GM06990 (cell line): ENCODE results near the gene ZNF202.

ENCODE experiments used
- DNase-seq: peaks from one replicate; pipeline ENCODE4 v3.0.0-alpha.2; 2011; ENCODE audit not compliant: insufficient read length; ENCODE audit errors: extremely low read depth
- H3K27me3 ChIP-seq: replicated peaks from 2 replicates; pipeline ENCODE4 v1.6.0; 2011; ENCODE audit warnings: low read length; ENCODE audit not compliant: control insufficient read depth, insufficient read depth
- H3K36me3 ChIP-seq: 2 replicates; pipeline ENCODE4 v1.5.1; 2011; ENCODE audit warnings: low read length; ENCODE audit not compliant: control insufficient read depth, insufficient read depth
- H3K4me3 ChIP-seq: replicated peaks from 2 replicates; pipeline ENCODE4 v1.5.1; 2011; ENCODE audit warnings: low read depth, mild to moderate bottlenecking, control low read depth, low read length
- CTCF ChIP-seq: IDR thresholded peaks from 2 replicates; pipeline ENCODE4 v1.5.1; 2011; ENCODE audit warnings: low read length, control low read depth, mild to moderate bottlenecking, inconsistent platforms; ENCODE audit not compliant: insufficient read depth, poor library complexity, severe bottlenecking

The ZNF202 gene

GRCh38 chr11:123692961-123693360, 48.5 kb downstream of the ZNF202 start:
- DNase-seq: no peak
- H3K36me3 ChIP-seq: no peaks in the 10 kb centered on the region
- H3K4me3 ChIP-seq: no peak overlapping the region
- TF ChIP-seq CTCF: no peak
- no peaks in the 10 kb centered on the region; the same call in 1 of the 2 replicates for H3K27me3 ChIP-seq

GRCh38 chr11:123690485-123690884, 51.0 kb downstream of the ZNF202 start:
- no peak for DNase-seq
- Histone ChIP-seq H3K27me3 (no peaks in the 10 kb centered on the region), H3K4me3 (no peak overlapping the region), H3K36me3 (no peaks in the 10 kb centered on the region)
- no peak for TF ChIP-seq CTCF

- Histone ChIP-seq H3K4me3 (no peak overlapping the region), H3K36me3 (no peaks in the 10 kb centered on the region), H3K27me3 (0 out of 2 replicates have a peak, but pooled peaks cover 1% of the 10 kb centered on the region)
- TF ChIP-seq CTCF: no peak
- no peak for DNase-seq
Measured at GRCh38 chr11:123684601-123685000, 56.9 kb downstream of the ZNF202 start.

- Histone ChIP-seq H3K27me3 (0 out of 2 replicates have a peak, but pooled peaks cover 1% of the 10 kb centered on the region), H3K36me3 (no peaks in the 10 kb centered on the region), H3K4me3 (no peak overlapping the region)
- no peak for TF ChIP-seq CTCF
- no peak for DNase-seq
Measured at GRCh38 chr11:123683428-123684170, 57.9 kb downstream of the ZNF202 start.

GRCh38 chr11:123682696-123683410, 58.6 kb downstream of the ZNF202 start:
- Histone ChIP-seq H3K4me3 (no peak overlapping the region), H3K27me3 (0 out of 2 replicates have a peak, but pooled peaks cover 1% of the 10 kb centered on the region), H3K36me3 (no peaks in the 10 kb centered on the region)
- no peak for DNase-seq
- TF ChIP-seq CTCF: no peak
